ENCODE measurements around the gene INF2. TPM values are rescaled to one million over a fixed set of nuclear protein-coding genes. Genes with fewer than 3 reads are reported as not detected.

The INF2 gene
- total and polyA plus RNA-seq, 2 donors (not counting 3 experiments of a cell fraction or from before 2014, with no cell fraction given), result 55.3 to 124 TPM

- Histone ChIP-seq H3K4me1 (ENCODE audit: control insufficient read depth, extremely low read depth, insufficient read depth, low read length) (peaks cover 8% of the 10 kb centered on the region), H3K9me1 (replicated peaks; ENCODE audit: control insufficient read depth, extremely low read depth, insufficient read depth, low read length) (no peaks in the 10 kb centered on the region), H3K27ac (ENCODE audit: insufficient read depth, low read depth, low read length) (no peak overlapping the region), H3K79me2 (ENCODE audit: control insufficient read depth, insufficient read depth, low read length) (peaks cover 24% of the 10 kb centered on the region), H3K4me3 (replicated peaks in 1 of 3; ENCODE audit: insufficient read depth in 1 of 3, low read depth in 1 of 3, low read length in 3 of 3) (no peak overlapping the region), H3K27me3 (ENCODE audit: control insufficient read depth in 2 of 2, insufficient read depth in 2 of 2, low read length in 2 of 2) (no peaks in the 10 kb centered on the region), H4K20me1 (replicated peaks; ENCODE audit: control insufficient read depth, extremely low read depth, insufficient read depth, low read length) (no peaks in the 10 kb centered on the region), H3K36me3 (ENCODE audit: control insufficient read depth in 2 of 2, extremely low read depth in 1 of 2, insufficient read depth in 2 of 2, low read length in 2 of 2) (peaks cover 0 to 40% of the 10 kb centered on the region in 2 experiments), H3K9me3 (replicated peaks; ENCODE audit: control insufficient read depth, insufficient read depth, low read length) (no peaks in the 10 kb centered on the region), H3K4me2 (ENCODE audit: insufficient read depth, low read length) (no peak overlapping the region), H3K9ac (replicated peaks; ENCODE audit: extremely low read depth, insufficient read depth, low read length) (no peak overlapping the region), H2AFZ (ENCODE audit: low read depth, low read length) (no peak overlapping the region)
- intact Hi-C loops (cut with micrococcal nuclease) (no loop called here), dilution Hi-C loops (cut with MboI; ENCODE audit: extremely low pct_ligation_motif_present, low sequenced_read_pairs) (no loop called here)
- FAIRE-seq, result no peak
- TF ChIP-seq JUN (IDR thresholded peaks at IDR 0.05; ENCODE audit: borderline replicate concordance, insufficient read depth, insufficient read length, low read depth) (no peak), POLR2A (IDR thresholded peaks at IDR 0.05; ENCODE audit: low read depth, low read length) (no peak), CTCF (IDR thresholded peaks at IDR 0.05; ENCODE audit: extremely low read depth in 1 of 2, insufficient read depth in 1 of 2, low read depth in 1 of 2, low read length in 2 of 2) (no peak), MAX (IDR thresholded peaks at IDR 0.05; ENCODE audit: insufficient read depth, insufficient read length) (no peak), GATA2 (IDR thresholded peaks at IDR 0.05; ENCODE audit: insufficient read depth, insufficient read length, low read depth, low read length) (no peak), FOS (IDR thresholded peaks at IDR 0.05; ENCODE audit: borderline replicate concordance, insufficient read depth, low read length) (no peak), MYC (IDR thresholded peaks at IDR 0.05; ENCODE audit: low read depth, low read length) (no peak), EZH2 (IDR thresholded peaks at IDR 0.05; ENCODE audit: borderline replicate concordance, low read depth, low read length, severe bottlenecking) (no peak), POLR2AphosphoS5 (IDR thresholded peaks at IDR 0.05; ENCODE audit: insufficient read depth, low read depth, low read length) (no peak)
- ChIA-PET CTCF (interaction anchor here (2.4 kb wide), 1 partner anchor 11 kb away, joined by 16 read pairs; no protein-coding TSS in a partner anchor), POLR2A (no interaction called here)
- no peak for DNase-seq (ENCODE audit: low read depth, low spot score)
- no TSS peak for BruUV-seq (replicated peaks)
These were observed 68.4 kb downstream of the INF2 start for GRCh38 chr14:104757681-104758392.

Data from endothelial cell of umbilical vein (primary cell).